HCT116 (cell line): ENCODE measurements around the gene UAP1L1. TPM values are rescaled to one million over a fixed set of nuclear protein-coding genes. Genes with fewer than 3 reads are reported as not detected.

Experiments
- ATAC-seq: fragments of 200-7000 bp; cut with Tn5 transposase; 2 replicates; pipeline ENCODE4 v1.9.1; 2020; ENCODE audit warnings: mild to moderate bottlenecking, moderate library complexity
- BruUV-seq: library from RNA; stranded (reverse); fragments of 400-500 nt; replicated peaks from 2 replicates; lab custom pipeline; 2021; lab: Mats Ljungman, UMichigan
- CTCF ChIA-PET: fragments of 300-600 bp; sonication (Branson Sonifier 250); formaldehyde crosslinking; loops from one replicate; lab custom pipeline; 2021; ENCODE audit warnings: antibody characterized with exemption; lab: Charles Lee
- POLR2A ChIA-PET: fragments of 300-600, 350-600 bp; sonication (Branson Sonifier 250); formaldehyde crosslinking; loops from one replicate; lab custom pipeline; 2021; ENCODE audit warnings: antibody characterized with exemption; lab: Charles Lee
- RAD21 ChIA-PET, 2 experiments: fragments of 300-600 bp; sonication (Branson Sonifier 250); formaldehyde crosslinking; loops; one replicate each; lab custom pipeline; 2023; ENCODE audit warnings: low total read pairs in 2 of 2; ENCODE audit not compliant: uncharacterized antibody in 2 of 2, unreplicated experiment in 2 of 2, low non-redundant PET in 1 of 2; lab: Charles Lee
- DNase-seq: peaks from one replicate; pipeline ENCODE4 v3.0.0-alpha.2; 2010; ENCODE audit warnings: low read depth, low spot score
- H2AFZ ChIP-seq: fragments of 200-600 bp; shearing (Covaris generic), sonication (generic); 2 replicates; pipeline ENCODE4 v1.6.1; 2017; ENCODE audit warnings: low read depth, mixed run types, mixed read lengths, antibody characterized with exemption, low read length; ENCODE audit not compliant: poor library complexity, severe bottlenecking
- H3K27ac ChIP-seq: 2 replicates; pipeline ENCODE4 v1.5.1; 2012; ENCODE audit warnings: low read depth, low read length
- H3K27me3 ChIP-seq: fragments of 200-600 bp; sonication (generic); 2 replicates; pipeline ENCODE4 v1.6.1; 2016; ENCODE audit warnings: mixed run types, low read length, mixed read lengths; ENCODE audit not compliant: insufficient read depth
- H3K36me3 ChIP-seq, 2 experiments: fragments of 200-500 bp in 1 of 2; fragments of 200-600 bp in 1 of 2; sonication (Bioruptor generic) in 1 of 2; sonication (generic) in 1 of 2; 2 replicates each; pipeline versions ENCODE4 v1.5.1 to v1.6.1; 2014 to 2016; ENCODE audit warnings: low read length in 2 of 2, inconsistent platforms in 1 of 2, mixed read lengths in 1 of 2, mixed run types in 1 of 2; ENCODE audit not compliant: insufficient read depth in 2 of 2, control insufficient read depth in 1 of 2
- H3K4me1 ChIP-seq, 2 experiments: fragments of 200-600 bp in 1 of 2; sonication (generic) in 1 of 2; 2 replicates each; pipeline versions ENCODE4 v1.5.1 to v1.6.1; 2012 to 2017; ENCODE audit warnings: low read length in 2 of 2, inconsistent platforms in 1 of 2, mild to moderate bottlenecking in 1 of 2, mixed read lengths in 1 of 2, mixed run types in 1 of 2, moderate library complexity in 1 of 2; ENCODE audit not compliant: insufficient read depth in 2 of 2, control insufficient read depth in 1 of 2
- H3K4me2 ChIP-seq: fragments of 200-600 bp; sonication (generic); 2 replicates; pipeline ENCODE4 v1.6.1; 2017; ENCODE audit warnings: mixed run types, low read length, mixed read lengths
- H3K4me3 ChIP-seq, 2 experiments: fragments of 200-600 bp in 1 of 2; sonication (generic) in 1 of 2; replicated peaks in 1 of 2; 2 replicates each; pipeline ENCODE4 v1.5.1; 2011 to 2016; ENCODE audit warnings: low read length in 2 of 2, control low read depth in 1 of 2, low read depth in 1 of 2, mild to moderate bottlenecking in 1 of 2, mixed read lengths in 1 of 2, mixed run types in 1 of 2
- H3K79me2 ChIP-seq: fragments of 200-600 bp; sonication (generic); 2 replicates; pipeline ENCODE4 v1.6.1; 2017; ENCODE audit warnings: mild to moderate bottlenecking, mixed run types, low read length, moderate library complexity, mixed read lengths; ENCODE audit not compliant: insufficient read depth
- H3K9ac ChIP-seq: fragments of 200-600 bp; sonication (generic); 2 replicates; pipeline ENCODE4 v1.6.1; 2016; ENCODE audit warnings: low read length, mixed read lengths
- H3K9me2 ChIP-seq: fragments of 200-600 bp; sonication (generic), shearing (Covaris generic); 2 replicates; pipeline ENCODE4 v1.6.1; 2017; ENCODE audit warnings: mixed run types, mild to moderate bottlenecking, moderate library complexity; ENCODE audit not compliant: insufficient read depth
- H3K9me3 ChIP-seq, 2 experiments: fragments of 200-500 bp in 1 of 2; fragments of 200-600 bp in 1 of 2; sonication (Bioruptor generic) in 1 of 2; sonication (generic) in 1 of 2; 2 replicates each; pipeline ENCODE4 v1.6.1; 2014 to 2017; ENCODE audit warnings: low read length in 2 of 2, mixed read lengths in 2 of 2, inconsistent platforms in 1 of 2, low read depth in 1 of 2, mild to moderate bottlenecking in 1 of 2, mixed run types in 1 of 2, moderate library complexity in 1 of 2; ENCODE audit not compliant: control insufficient read depth in 1 of 2, insufficient read depth in 1 of 2
- H4K20me1 ChIP-seq: fragments of 200-600 bp; sonication (generic), shearing (Covaris generic); 2 replicates; pipeline ENCODE4 v1.6.1; 2017; ENCODE audit warnings: mixed run types, mild to moderate bottlenecking, moderate library complexity; ENCODE audit not compliant: insufficient read depth
- CBX3 ChIP-seq: IDR thresholded peaks from 2 replicates; pipeline ENCODE4 v1.6.1; 2012; ENCODE audit warnings: low read depth
- EGR1 ChIP-seq: IDR thresholded peaks from 2 replicates; pipeline ENCODE4 v1.6.1; 2012; ENCODE audit warnings: low read depth
- ELF1 ChIP-seq: IDR thresholded peaks from 2 replicates; pipeline ENCODE4 v1.6.1; 2012; ENCODE audit warnings: low read depth, borderline replicate concordance
- EZH2 ChIP-seq: fragments of 200-600 bp; sonication (generic); IDR thresholded peaks from 2 replicates; pipeline ENCODE4 v1.6.1; 2017; ENCODE audit warnings: antibody characterized with exemption, mixed run types
- JUND ChIP-seq: IDR thresholded peaks from 2 replicates; pipeline ENCODE4 v1.6.1; 2012
- POLR2A ChIP-seq: IDR thresholded peaks from 2 replicates; pipeline ENCODE4 v1.7.0; 2011; ENCODE audit warnings: borderline replicate concordance; ENCODE audit not compliant: insufficient read depth, insufficient read length; ENCODE audit errors: extremely low read depth
- RAD21 ChIP-seq: IDR thresholded peaks from 2 replicates; pipeline ENCODE4 v1.6.1; 2012; ENCODE audit warnings: low read depth, mild to moderate bottlenecking
- SP1 ChIP-seq: IDR thresholded peaks from 2 replicates; pipeline ENCODE4 v1.6.1; 2012; ENCODE audit warnings: low read depth
- SRF ChIP-seq: IDR thresholded peaks from 2 replicates; pipeline ENCODE4 v1.6.1; 2012; ENCODE audit warnings: low read depth
- ZNF274 ChIP-seq: fragments of 200-500 bp; sonication (Bioruptor generic); IDR thresholded peaks from 2 replicates; pipeline ENCODE4 v1.6.1; 2014; ENCODE audit warnings: mild to moderate bottlenecking, low read depth, low read length, inconsistent platforms
- intact Hi-C: fragments of 100-400 bp; cut with micrococcal nuclease; formaldehyde crosslinking; loops from 2 replicates; pipeline ENCODE4 v1.10.0; 2022
- total RNA-seq: library from RNA; stranded (reverse); gene quantifications from one replicate; pipeline ENCODE4 v1.2.1, GENCODE V29; 2021; ENCODE audit not compliant: unreplicated experiment
- TF ChIP-seq, protein P1 (sequence below): IDR thresholded peaks from 2 replicates; pipeline ENCODE4 v1.6.1; 2012
- TF ChIP-seq, protein P2 (sequence below): IDR thresholded peaks from 2 replicates; pipeline ENCODE4 v1.6.1; 2011; ENCODE audit warnings: mild to moderate bottlenecking, low read length, moderate library complexity; ENCODE audit not compliant: insufficient replicate concordance; ENCODE audit errors: extremely low read depth
- TF ChIP-seq, protein P3 (sequence below), 3 experiments: fragments of 200-600 bp in 1 of 3; sonication (generic) in 1 of 3; IDR thresholded peaks in 2 of 3; conservative IDR thresholded peaks in 1 of 3; 2 replicates each; pipeline ENCODE4 v1.5.1; 2012 to 2017; ENCODE audit warnings: low read depth in 2 of 3, low read length in 2 of 3, antibody characterized with exemption in 1 of 3, borderline replicate concordance in 1 of 3, control low read depth in 1 of 3, mild to moderate bottlenecking in 1 of 3, mixed read lengths in 1 of 3, mixed run types in 1 of 3, moderate library complexity in 1 of 3; ENCODE audit not compliant: insufficient read depth in 1 of 3
- TF ChIP-seq, protein P4 (sequence below): IDR thresholded peaks from 2 replicates; pipeline ENCODE4 v1.6.1; 2012; ENCODE audit warnings: low read depth

Gene UAP1L1
- total RNA-seq, 1 experiment from 2014 or later: 11.0 TPM

DNA sequence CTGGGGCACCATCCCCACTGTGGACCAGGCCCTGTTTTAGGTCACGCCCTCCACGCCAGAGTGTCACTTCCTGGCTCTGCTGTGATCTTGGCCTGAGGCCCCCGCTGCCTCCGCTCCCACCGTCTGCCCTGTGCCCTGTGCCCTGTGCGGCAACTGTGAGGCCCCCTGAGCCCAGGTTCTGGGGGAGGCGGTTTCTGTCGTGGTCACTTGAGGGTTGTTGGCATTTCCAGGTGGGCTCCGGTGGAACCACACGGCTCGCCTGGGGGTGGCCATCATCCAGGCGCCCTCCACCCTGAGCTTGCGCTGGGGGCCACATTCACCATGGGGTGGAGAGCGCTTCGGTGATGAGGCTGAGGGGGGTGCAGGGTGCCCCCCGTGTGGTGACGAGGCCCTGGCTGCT, 30.7 kb downstream of the UAP1L1 start:
- CTCF ChIA-PET: no interaction called here
- Histone ChIP-seq H3K79me2 (peaks cover 11% of the 10 kb centered on the region; the same call in 1 of the 2 replicates), H3K4me3 (no peak overlapping the region), H4K20me1 (no peaks in the 10 kb centered on the region), H3K27ac (no peak overlapping the region), H3K36me3 (peaks cover 8 to 57% of the 10 kb centered on the region in 2 experiments; a peak in 3 of 4 replicates), H3K27me3 (no peaks in the 10 kb centered on the region), H2AFZ (no peak overlapping the region), H3K4me1 (peaks cover 0 to 1% of the 10 kb centered on the region in 2 experiments; a peak in 1 of 4 replicates), H3K9ac (no peak overlapping the region), H3K9me3 (peaks cover 0 to 5% of the 10 kb centered on the region in 2 experiments; a peak in 1 of 4 replicates), H3K9me2 (no peaks in the 10 kb centered on the region), H3K4me2 (no peak overlapping the region)
- POLR2A ChIA-PET: no interaction called here
- TF ChIP-seq EGR1 (no peak), POLR2A (no peak), SP1 (no peak), ZNF274 (no peak), RAD21 (no peak), EZH2 (no peak), CBX3 (no peak), ELF1 (no peak), JUND (no peak), SRF (no peak)
- TF ChIP-seq, protein P1, sequence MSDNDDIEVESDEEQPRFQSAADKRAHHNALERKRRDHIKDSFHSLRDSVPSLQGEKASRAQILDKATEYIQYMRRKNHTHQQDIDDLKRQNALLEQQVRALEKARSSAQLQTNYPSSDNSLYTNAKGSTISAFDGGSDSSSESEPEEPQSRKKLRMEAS: no peak
- TF ChIP-seq, protein P2, sequence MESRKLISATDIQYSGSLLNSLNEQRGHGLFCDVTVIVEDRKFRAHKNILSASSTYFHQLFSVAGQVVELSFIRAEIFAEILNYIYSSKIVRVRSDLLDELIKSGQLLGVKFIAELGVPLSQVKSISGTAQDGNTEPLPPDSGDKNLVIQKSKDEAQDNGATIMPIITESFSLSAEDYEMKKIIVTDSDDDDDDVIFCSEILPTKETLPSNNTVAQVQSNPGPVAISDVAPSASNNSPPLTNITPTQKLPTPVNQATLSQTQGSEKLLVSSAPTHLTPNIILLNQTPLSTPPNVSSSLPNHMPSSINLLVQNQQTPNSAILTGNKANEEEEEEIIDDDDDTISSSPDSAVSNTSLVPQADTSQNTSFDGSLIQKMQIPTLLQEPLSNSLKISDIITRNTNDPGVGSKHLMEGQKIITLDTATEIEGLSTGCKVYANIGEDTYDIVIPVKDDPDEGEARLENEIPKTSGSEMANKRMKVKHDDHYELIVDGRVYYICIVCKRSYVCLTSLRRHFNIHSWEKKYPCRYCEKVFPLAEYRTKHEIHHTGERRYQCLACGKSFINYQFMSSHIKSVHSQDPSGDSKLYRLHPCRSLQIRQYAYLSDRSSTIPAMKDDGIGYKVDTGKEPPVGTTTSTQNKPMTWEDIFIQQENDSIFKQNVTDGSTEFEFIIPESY: no peak
- TF ChIP-seq, protein P3, sequence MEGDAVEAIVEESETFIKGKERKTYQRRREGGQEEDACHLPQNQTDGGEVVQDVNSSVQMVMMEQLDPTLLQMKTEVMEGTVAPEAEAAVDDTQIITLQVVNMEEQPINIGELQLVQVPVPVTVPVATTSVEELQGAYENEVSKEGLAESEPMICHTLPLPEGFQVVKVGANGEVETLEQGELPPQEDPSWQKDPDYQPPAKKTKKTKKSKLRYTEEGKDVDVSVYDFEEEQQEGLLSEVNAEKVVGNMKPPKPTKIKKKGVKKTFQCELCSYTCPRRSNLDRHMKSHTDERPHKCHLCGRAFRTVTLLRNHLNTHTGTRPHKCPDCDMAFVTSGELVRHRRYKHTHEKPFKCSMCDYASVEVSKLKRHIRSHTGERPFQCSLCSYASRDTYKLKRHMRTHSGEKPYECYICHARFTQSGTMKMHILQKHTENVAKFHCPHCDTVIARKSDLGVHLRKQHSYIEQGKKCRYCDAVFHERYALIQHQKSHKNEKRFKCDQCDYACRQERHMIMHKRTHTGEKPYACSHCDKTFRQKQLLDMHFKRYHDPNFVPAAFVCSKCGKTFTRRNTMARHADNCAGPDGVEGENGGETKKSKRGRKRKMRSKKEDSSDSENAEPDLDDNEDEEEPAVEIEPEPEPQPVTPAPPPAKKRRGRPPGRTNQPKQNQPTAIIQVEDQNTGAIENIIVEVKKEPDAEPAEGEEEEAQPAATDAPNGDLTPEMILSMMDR (IDR thresholded peaks at IDR 0.05 in 2 of 3, conservative IDR thresholded peaks at IDR 0.05 in 1 of 3; ENCODE audit: borderline replicate concordance in 1 of 3, insufficient read depth in 1 of 3, low read depth in 2 of 3, low read length in 2 of 3): no peak
- TF ChIP-seq, protein P4, sequence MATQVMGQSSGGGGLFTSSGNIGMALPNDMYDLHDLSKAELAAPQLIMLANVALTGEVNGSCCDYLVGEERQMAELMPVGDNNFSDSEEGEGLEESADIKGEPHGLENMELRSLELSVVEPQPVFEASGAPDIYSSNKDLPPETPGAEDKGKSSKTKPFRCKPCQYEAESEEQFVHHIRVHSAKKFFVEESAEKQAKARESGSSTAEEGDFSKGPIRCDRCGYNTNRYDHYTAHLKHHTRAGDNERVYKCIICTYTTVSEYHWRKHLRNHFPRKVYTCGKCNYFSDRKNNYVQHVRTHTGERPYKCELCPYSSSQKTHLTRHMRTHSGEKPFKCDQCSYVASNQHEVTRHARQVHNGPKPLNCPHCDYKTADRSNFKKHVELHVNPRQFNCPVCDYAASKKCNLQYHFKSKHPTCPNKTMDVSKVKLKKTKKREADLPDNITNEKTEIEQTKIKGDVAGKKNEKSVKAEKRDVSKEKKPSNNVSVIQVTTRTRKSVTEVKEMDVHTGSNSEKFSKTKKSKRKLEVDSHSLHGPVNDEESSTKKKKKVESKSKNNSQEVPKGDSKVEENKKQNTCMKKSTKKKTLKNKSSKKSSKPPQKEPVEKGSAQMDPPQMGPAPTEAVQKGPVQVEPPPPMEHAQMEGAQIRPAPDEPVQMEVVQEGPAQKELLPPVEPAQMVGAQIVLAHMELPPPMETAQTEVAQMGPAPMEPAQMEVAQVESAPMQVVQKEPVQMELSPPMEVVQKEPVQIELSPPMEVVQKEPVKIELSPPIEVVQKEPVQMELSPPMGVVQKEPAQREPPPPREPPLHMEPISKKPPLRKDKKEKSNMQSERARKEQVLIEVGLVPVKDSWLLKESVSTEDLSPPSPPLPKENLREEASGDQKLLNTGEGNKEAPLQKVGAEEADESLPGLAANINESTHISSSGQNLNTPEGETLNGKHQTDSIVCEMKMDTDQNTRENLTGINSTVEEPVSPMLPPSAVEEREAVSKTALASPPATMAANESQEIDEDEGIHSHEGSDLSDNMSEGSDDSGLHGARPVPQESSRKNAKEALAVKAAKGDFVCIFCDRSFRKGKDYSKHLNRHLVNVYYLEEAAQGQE: no peak
- intact Hi-C loops: no loop called here
- no peak for DNase-seq
- RAD21 ChIA-PET: no interaction called here
- no peak for ATAC-seq
- no TSS peak for BruUV-seq
